H1 (cell line): ENCODE measurements around the gene YIPF5. TPM values are rescaled to one million over a fixed set of nuclear protein-coding genes. Genes with fewer than 3 reads are reported as not detected.

Source experiments
- CTCF ChIA-PET: fragments of 300-600 bp; sonication (Branson Sonifier 250); formaldehyde crosslinking; loops from one replicate; lab custom pipeline; 2021; ENCODE audit not compliant: partially characterized antibody; lab: Charles Lee
- POLR2A ChIA-PET: fragments of 300-600 bp; sonication (Branson Sonifier 250); formaldehyde crosslinking; loops from one replicate; lab custom pipeline; 2021; ENCODE audit warnings: inconsistent platforms; ENCODE audit not compliant: partially characterized antibody; lab: Charles Lee
- DNase-seq, 2 experiments: peaks; one replicate each; pipeline versions ENCODE4 v3.0.0 to v3.0.0-alpha.2; 2010 to 2022; ENCODE audit warnings: low spot score in 2 of 2, low read depth in 1 of 2, mixed read lengths in 1 of 2
- FAIRE-seq: peaks from 2 replicates; lab custom pipeline; 2011; peaks lifted over from hg19 to GRCh38; lab: Jason Lieb, UNC
- H2AFZ ChIP-seq: 2 replicates; pipeline ENCODE4 v1.8.1; 2012; ENCODE audit warnings: low read length, inconsistent platforms
- H2AK5ac ChIP-seq: 2 replicates; pipeline ENCODE4 v1.6.1; 2013; ENCODE audit warnings: low read depth, low read length
- H2BK120ac ChIP-seq: replicated peaks from 2 replicates; pipeline ENCODE3; 2013; ENCODE audit warnings: low read depth, low read length, inconsistent platforms
- H2BK12ac ChIP-seq: 2 replicates; pipeline ENCODE4 v1.6.1; 2013; ENCODE audit warnings: low read depth, low read length
- H2BK15ac ChIP-seq: 2 replicates; pipeline ENCODE4 v1.6.1; 2013; ENCODE audit warnings: low read length
- H2BK20ac ChIP-seq: 2 replicates; pipeline ENCODE4 v1.6.1; 2013; ENCODE audit warnings: low read length
- H2BK5ac ChIP-seq: 2 replicates; pipeline ENCODE4 v1.6.1; 2013; ENCODE audit warnings: low read depth, low read length
- H3K14ac ChIP-seq: 2 replicates; pipeline ENCODE4 v1.6.1; 2013; ENCODE audit warnings: inconsistent platforms; ENCODE audit not compliant: insufficient read length
- H3K18ac ChIP-seq: 2 replicates; pipeline ENCODE4 v1.6.1; 2013; ENCODE audit warnings: low read length; ENCODE audit errors: extremely low read depth
- H3K23ac ChIP-seq: 2 replicates; pipeline ENCODE4 v1.6.1; 2013; ENCODE audit warnings: inconsistent platforms; ENCODE audit not compliant: insufficient read length
- H3K23me2 ChIP-seq: 2 replicates; pipeline ENCODE4 v1.6.1; 2013; ENCODE audit warnings: low read depth, low read length
- H3K27ac ChIP-seq: 2 replicates; pipeline ENCODE4 v1.6.1; 2011; ENCODE audit warnings: low read depth, low read length, inconsistent platforms
- H3K27me3 ChIP-seq, 4 experiments: replicated peaks in 1 of 4; 1 replicate in 1 of 4; 2 replicates in 3 of 4; pipeline versions ENCODE4 v1.6.1 to v1.8.1; 2011 to 2013; ENCODE audit warnings: low read length in 3 of 4, mild to moderate bottlenecking in 3 of 4, inconsistent platforms in 2 of 4, mixed read lengths in 2 of 4, moderate library complexity in 1 of 4; ENCODE audit not compliant: control insufficient read depth in 3 of 4, insufficient read depth in 3 of 4; ENCODE audit errors: extremely low read depth in 1 of 4
- H3K36me3 ChIP-seq, 4 experiments: 2 replicates each; pipeline versions ENCODE4 v1.6.1 to v1.8.1; 2011 to 2013; ENCODE audit warnings: mild to moderate bottlenecking in 4 of 4, low read length in 3 of 4, moderate library complexity in 2 of 4, control low read depth in 1 of 4, inconsistent platforms in 1 of 4; ENCODE audit not compliant: insufficient read depth in 4 of 4, control insufficient read depth in 2 of 4
- H3K4ac ChIP-seq: replicated peaks from 2 replicates; pipeline ENCODE3; 2013; ENCODE audit warnings: low read length, low read depth, mixed read lengths, inconsistent platforms; ENCODE audit not compliant: insufficient read length
- H3K4me1 ChIP-seq, 4 experiments: replicated peaks in 1 of 4; 1 replicate in 1 of 4; 2 replicates in 3 of 4; pipeline versions ENCODE4 v1.6.1 to v1.8.1; 2011 to 2013; ENCODE audit warnings: low read length in 3 of 4, inconsistent platforms in 2 of 4, mixed read lengths in 1 of 4; ENCODE audit not compliant: insufficient read depth in 4 of 4, control insufficient read depth in 3 of 4
- H3K4me2 ChIP-seq, 2 experiments: 2 replicates each; pipeline versions ENCODE4 v1.6.1 to v1.8.1; 2011 to 2013; ENCODE audit warnings: low read depth in 2 of 2, low read length in 2 of 2, control low read depth in 1 of 2, inconsistent platforms in 1 of 2, mild to moderate bottlenecking in 1 of 2; ENCODE audit not compliant: insufficient read depth in 1 of 2
- H3K4me3 ChIP-seq, 4 experiments: fragments of 200-600, 300-600 bp in 1 of 4; sonication (generic), shearing (Covaris generic), sonication (Bioruptor Twin) in 1 of 4; 2 replicates each; pipeline versions ENCODE4 v1.5.1 to v1.8.1; 2011 to 2016; ENCODE audit warnings: low read length in 4 of 4, low read depth in 3 of 4, control low read depth in 2 of 4, inconsistent platforms in 2 of 4, mild to moderate bottlenecking in 2 of 4, mixed read lengths in 1 of 4, moderate library complexity in 1 of 4; ENCODE audit not compliant: insufficient read depth in 2 of 4; ENCODE audit errors: extremely low read depth in 1 of 4
- H3K56ac ChIP-seq: replicated peaks from 2 replicates; pipeline ENCODE3; 2013; ENCODE audit warnings: low read depth, mild to moderate bottlenecking, mixed read lengths, low read length, inconsistent platforms; ENCODE audit not compliant: insufficient read length
- H3K79me1 ChIP-seq: 2 replicates; pipeline ENCODE4 v1.6.1; 2013; ENCODE audit warnings: low read depth, low read length, control low read depth
- H3K79me2 ChIP-seq, 2 experiments: 2 replicates each; pipeline versions ENCODE4 v1.6.1 to v1.8.1; 2012 to 2013; ENCODE audit warnings: low read length in 2 of 2, mild to moderate bottlenecking in 2 of 2, inconsistent platforms in 1 of 2; ENCODE audit not compliant: insufficient read depth in 2 of 2, control insufficient read depth in 1 of 2
- H3K9ac ChIP-seq, 4 experiments: replicated peaks in 1 of 4; 1 replicate in 1 of 4; 2 replicates in 3 of 4; pipeline versions ENCODE4 v1.6.1 to v1.8.1; 2011 to 2013; ENCODE audit warnings: low read depth in 3 of 4, low read length in 3 of 4, control low read depth in 2 of 4, mild to moderate bottlenecking in 2 of 4, moderate library complexity in 2 of 4, inconsistent platforms in 1 of 4; ENCODE audit errors: extremely low read depth in 1 of 4
- H3K9me3 ChIP-seq, 2 experiments: 2 replicates each; pipeline versions ENCODE4 v1.6.1 to v1.8.1; 2012 to 2013; ENCODE audit warnings: mild to moderate bottlenecking in 2 of 2, moderate library complexity in 2 of 2, control low read depth in 1 of 2, inconsistent platforms in 1 of 2, low read depth in 1 of 2, low read length in 1 of 2, mixed read lengths in 1 of 2; ENCODE audit not compliant: insufficient read depth in 2 of 2
- H4K20me1 ChIP-seq, 2 experiments: replicated peaks in 1 of 2; 2 replicates each; pipeline versions ENCODE3 to v1.8.1; 2011 to 2013; ENCODE audit warnings: inconsistent platforms in 2 of 2, low read length in 2 of 2, mild to moderate bottlenecking in 1 of 2; ENCODE audit not compliant: insufficient read depth in 2 of 2, control insufficient read depth in 1 of 2
- H4K5ac ChIP-seq: 2 replicates; pipeline ENCODE4 v1.6.1; 2013; ENCODE audit warnings: low read length, low read depth, mixed read lengths, inconsistent platforms; ENCODE audit not compliant: insufficient read length
- H4K8ac ChIP-seq: 2 replicates; pipeline ENCODE4 v1.8.0; 2013; ENCODE audit warnings: mild to moderate bottlenecking, moderate library complexity, low read length, inconsistent platforms; ENCODE audit not compliant: insufficient read depth; ENCODE audit errors: extremely low read depth
- H4K91ac ChIP-seq: replicated peaks from 2 replicates; pipeline ENCODE3; 2013; ENCODE audit warnings: low read length, mixed read lengths, inconsistent platforms; ENCODE audit not compliant: insufficient read length
- BACH1 ChIP-seq: IDR thresholded peaks from 2 replicates; pipeline ENCODE4 v1.6.1; 2012; ENCODE audit warnings: low read length, improper control_type of control experiment
- E2F6 ChIP-seq: IDR thresholded peaks from 2 replicates; pipeline ENCODE4 v1.6.1; 2012; ENCODE audit warnings: inconsistent platforms
- MAFK ChIP-seq: IDR thresholded peaks from 2 replicates; pipeline ENCODE4 v1.6.1; 2012; ENCODE audit warnings: low read depth, mild to moderate bottlenecking, improper control_type of control experiment, low read length
- RAD21 ChIP-seq, 2 experiments: IDR thresholded peaks in 1 of 2; conservative IDR thresholded peaks in 1 of 2; 2 replicates each; pipeline ENCODE4 v1.6.1; 2011; ENCODE audit warnings: low read depth in 2 of 2, low read length in 2 of 2, improper control_type of control experiment in 1 of 2, inconsistent platforms in 1 of 2, mild to moderate bottlenecking in 1 of 2, moderate library complexity in 1 of 2
- RNF2 ChIP-seq: fragments of 200-900, 300-1000 bp; sonication (generic); IDR thresholded peaks from 2 replicates; pipeline ENCODE4 v1.7.1; 2016; ENCODE audit warnings: borderline replicate concordance, low read depth, mild to moderate bottlenecking, antibody characterized with exemption, low read length; ENCODE audit not compliant: poor library complexity, severe bottlenecking; ENCODE audit errors: missing control alignments
- SAP30 ChIP-seq: fragments of 300-600 bp; sonication (generic); IDR thresholded peaks from 2 replicates; pipeline ENCODE4 v1.7.1; 2012; ENCODE audit warnings: low read length, moderate library complexity, mild to moderate bottlenecking, inconsistent platforms; ENCODE audit not compliant: insufficient read depth, insufficient replicate concordance
- SP1 ChIP-seq: IDR thresholded peaks from 2 replicates; pipeline ENCODE4 v1.6.1; 2011; ENCODE audit warnings: low read depth, low read length
- TEAD4 ChIP-seq: IDR thresholded peaks from 2 replicates; pipeline ENCODE4 v1.6.1; 2012; ENCODE audit warnings: low read depth, low read length, inconsistent platforms, mixed read lengths
- WGBS, 2 experiments: shearing (Covaris generic) in 1 of 2; methylation state at CpG; one replicate each; pipeline versions ENCODE4 v1.1.6 to v1.1.7; 2013 to 2015; ENCODE audit warnings: low lambda C conversion rate in 2 of 2, mixed read lengths in 2 of 2, inconsistent platforms in 1 of 2, low coverage in 1 of 2, missing lambda C conversion rate in 1 of 2; ENCODE audit not compliant: insufficient replicate concordance in 2 of 2, insufficient coverage in 1 of 2, insufficient read length in 1 of 2; ENCODE audit errors: extremely low coverage in 1 of 2, missing lambda C conversion rate in 1 of 2; 5-methylcytosine and 5-hydroxymethylcytosine counted together
- polyA plus RNA-seq, 7 experiments: library from polyadenylated mRNA; depleted of rRNA in 3 of 7; stranded (reverse) in 5 of 7; unstranded in 2 of 7; fragments of >200 nt in 5 of 7; fragments of 200-250 nt in 2 of 7; gene quantifications; 1 replicate in 5 of 7; 2 replicates in 1 of 7; 4 replicates in 1 of 7; pipeline versions ENCODE4 v1.2.1 to v1.2.3, GENCODE V29; 2011 to 2013; ENCODE audit warnings: missing spikeins in 2 of 7, mixed read lengths in 2 of 7
- total RNA-seq: library from RNA; stranded (reverse); fragmentation: NEBNext Ultra II Directional; extraction: Animal tissue kit (Norgen Biotek cat#: 25700); gene quantifications from 2 replicates; pipeline ENCODE4 v1.2.1, GENCODE V29; 2021
- TF ChIP-seq, protein P1 (sequence below): IDR thresholded peaks from 2 replicates; pipeline ENCODE4 v1.6.1; 2011; ENCODE audit warnings: low read depth, mild to moderate bottlenecking, low read length; ENCODE audit not compliant: insufficient read depth

YIPF5 gene
- total and polyA plus RNA-seq, 2 of the 8 experiments (the other 6 are each of a cell fraction or from before 2014, with no cell fraction given): 27.6 to 33.6 TPM

DNA sequence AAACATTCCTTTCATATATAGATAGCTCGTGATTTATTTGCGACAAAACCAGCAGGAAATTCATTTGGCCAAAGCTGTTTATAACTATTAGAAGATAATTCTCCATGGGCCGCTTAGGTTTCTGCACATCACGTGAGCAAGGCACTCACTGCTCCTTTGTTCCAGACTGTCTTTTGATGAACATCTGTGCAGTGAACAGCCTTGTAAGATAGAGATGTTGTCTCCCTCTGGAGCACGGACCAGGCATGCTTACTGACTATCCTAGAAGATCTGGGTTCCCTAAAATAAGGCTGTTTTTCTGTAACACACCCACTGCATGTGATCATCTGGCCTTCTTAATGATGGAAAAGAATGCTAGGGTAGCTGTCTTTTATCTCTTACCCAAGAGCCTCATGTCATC lies 30.9 kb downstream of the YIPF5 start:
- CTCF ChIA-PET: interaction anchor here (0.6 to 2.9 kb wide), 7 partner anchors 18 to 1138 kb away, joined by 3 to 9 read pairs (median 3); no protein-coding TSS in a partner anchor
- WGBS, 2 experiments: 91% methylated on average over 5 of the region's 5 CpGs; no CpG with 5 or more reads in 1 of the 2 experiments
- POLR2A ChIA-PET: no interaction called here

More for the DNA sequence above, 30.9 kb downstream of the YIPF5 start:
- Histone ChIP-seq H2BK20ac (no peak overlapping the region), H3K23me2 (peaks cover 2% of the 10 kb centered on the region; the same call in 1 of the 2 replicates), H3K4me3 (no peak overlapping the region), H3K9me3 (no peaks in the 10 kb centered on the region), H2BK15ac (no peak overlapping the region), H2BK120ac (no peak overlapping the region), H4K91ac (no peak overlapping the region), H3K4me1 (0 out of 7 replicates have a peak, but pooled peaks cover 0 to 2% (median 0%) of the 10 kb centered on the region in 4 experiments), H3K4me2 (no peak overlapping the region), H4K5ac (no peak overlapping the region), H2AFZ (no peak overlapping the region), H2BK5ac (no peak overlapping the region), H2AK5ac (no peak overlapping the region), H3K79me2 (no peaks in the 10 kb centered on the region), H2BK12ac (no peak overlapping the region), H3K36me3 (no peaks in the 10 kb centered on the region), H3K18ac (no peak overlapping the region), H4K20me1 (no peaks in the 10 kb centered on the region), H3K56ac (no peak overlapping the region), H3K14ac (no peak overlapping the region), H3K27me3 (no peaks in the 10 kb centered on the region), H3K79me1 (no peaks in the 10 kb centered on the region), H3K9ac (no peak overlapping the region), H3K4ac (no peak overlapping the region), H3K23ac (no peak overlapping the region), H3K27ac (no peak overlapping the region), H4K8ac (no peak overlapping the region)
- no peak for TF ChIP-seq MAFK
- no peak for TF ChIP-seq SAP30
- no peak for TF ChIP-seq RAD21 (IDR thresholded peaks at IDR 0.05 in 1 of 2, conservative IDR thresholded peaks at IDR 0.05 in 1 of 2; ENCODE audit: low read depth in 2 of 2, low read length in 2 of 2)
- no peak for TF ChIP-seq TEAD4
- no peak for TF ChIP-seq RNF2
- TF ChIP-seq SP1: no peak
- TF ChIP-seq, protein P1, sequence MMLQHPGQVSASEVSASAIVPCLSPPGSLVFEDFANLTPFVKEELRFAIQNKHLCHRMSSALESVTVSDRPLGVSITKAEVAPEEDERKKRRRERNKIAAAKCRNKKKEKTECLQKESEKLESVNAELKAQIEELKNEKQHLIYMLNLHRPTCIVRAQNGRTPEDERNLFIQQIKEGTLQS: no peak
- TF ChIP-seq BACH1: no peak
- TF ChIP-seq E2F6: no peak
- FAIRE-seq (no peak), DNase-seq (no peak)
